Measurements from ENCODE around the gene SAMD14.

The SAMD14 gene

GRCh38 chr17:50133769-50134099, 3.8 kb upstream of the SAMD14 start:
- in situ Hi-C loops (cut with MboI; ENCODE audit: low sequenced_read_pairs): no loop called here

- in situ Hi-C loops (cut with MboI; ENCODE audit: low sequenced_read_pairs): no loop called here
Measured at GRCh38 chr17:50133028-50133768, 3.2 kb upstream of the SAMD14 start.

DNA sequence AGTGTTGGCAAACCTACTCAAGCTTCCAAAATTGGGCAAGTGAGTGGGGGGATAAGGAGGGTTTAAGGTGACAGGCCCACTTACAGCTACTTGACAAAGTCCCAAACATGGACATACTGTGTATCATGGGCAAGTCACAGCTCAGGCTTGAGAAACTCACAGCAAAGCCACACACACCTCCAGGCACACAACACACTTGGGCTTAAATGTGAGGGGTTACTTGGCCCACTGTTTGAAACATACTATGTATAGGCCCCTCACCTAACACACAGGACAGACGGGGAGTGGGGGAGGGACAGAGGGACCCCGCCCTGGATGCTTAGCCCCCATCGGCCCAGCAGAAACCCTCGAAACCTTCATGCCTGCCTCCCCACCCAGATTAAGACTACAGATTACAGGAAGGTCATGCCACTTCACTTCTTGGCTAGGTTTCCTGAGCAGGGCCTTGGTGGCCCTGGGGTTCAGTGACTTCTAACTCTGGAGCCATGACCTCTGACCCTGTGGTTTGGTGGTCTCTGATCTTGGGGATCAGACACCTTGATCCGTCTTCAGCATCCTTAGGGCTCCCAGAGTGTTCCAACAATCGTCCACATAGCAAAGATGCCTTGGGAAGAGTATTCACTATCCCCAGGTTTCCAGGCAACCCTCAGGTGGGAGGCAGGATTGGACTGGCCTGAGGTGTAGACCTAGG, 2.3 kb upstream of the SAMD14 start:
- in situ Hi-C loops (cut with MboI; ENCODE audit: low sequenced_read_pairs): no loop called here

DNA sequence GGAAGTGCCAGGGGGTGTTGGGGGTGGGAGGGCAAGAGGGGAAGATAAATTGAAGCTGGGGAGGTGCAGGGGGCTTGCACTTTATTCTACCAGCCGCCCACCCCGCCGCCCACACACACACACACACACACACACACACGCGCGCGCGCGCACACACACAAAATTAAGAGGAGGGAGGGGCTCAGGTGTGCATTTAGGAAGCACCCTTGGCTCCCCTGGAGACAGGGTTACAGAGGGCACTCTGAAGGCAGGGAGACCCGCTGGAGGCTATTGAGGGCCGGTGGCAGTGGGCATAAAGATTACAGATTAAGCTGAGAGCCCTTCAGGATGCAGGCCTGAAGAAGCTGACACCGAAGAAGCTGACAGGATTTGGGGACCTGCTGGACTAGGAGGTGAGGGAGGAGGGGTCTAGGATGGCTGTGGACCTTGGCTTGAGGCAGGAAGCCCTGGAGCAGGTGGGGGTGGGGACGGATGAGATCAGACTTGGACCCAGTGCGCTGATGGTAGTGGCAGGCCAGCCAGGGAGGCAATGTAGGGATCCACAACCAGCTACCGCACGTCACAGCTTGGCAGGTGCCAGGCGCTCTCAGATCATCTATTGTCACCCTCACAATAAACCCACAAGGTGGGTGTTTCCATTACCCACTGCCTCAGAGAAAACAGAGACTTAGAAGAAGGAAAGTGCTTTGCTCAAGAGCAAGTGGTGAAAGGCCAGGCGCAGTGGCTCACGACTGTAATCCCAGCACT, 772 bp upstream of the SAMD14 start:
- in situ Hi-C loops (cut with MboI; ENCODE audit: low sequenced_read_pairs): no loop called here

- in situ Hi-C loops (cut with MboI; ENCODE audit: low sequenced_read_pairs): no loop called here
Measured at GRCh38 chr17:50129353-50129727, 620 bp downstream of the SAMD14 start.

DNA sequence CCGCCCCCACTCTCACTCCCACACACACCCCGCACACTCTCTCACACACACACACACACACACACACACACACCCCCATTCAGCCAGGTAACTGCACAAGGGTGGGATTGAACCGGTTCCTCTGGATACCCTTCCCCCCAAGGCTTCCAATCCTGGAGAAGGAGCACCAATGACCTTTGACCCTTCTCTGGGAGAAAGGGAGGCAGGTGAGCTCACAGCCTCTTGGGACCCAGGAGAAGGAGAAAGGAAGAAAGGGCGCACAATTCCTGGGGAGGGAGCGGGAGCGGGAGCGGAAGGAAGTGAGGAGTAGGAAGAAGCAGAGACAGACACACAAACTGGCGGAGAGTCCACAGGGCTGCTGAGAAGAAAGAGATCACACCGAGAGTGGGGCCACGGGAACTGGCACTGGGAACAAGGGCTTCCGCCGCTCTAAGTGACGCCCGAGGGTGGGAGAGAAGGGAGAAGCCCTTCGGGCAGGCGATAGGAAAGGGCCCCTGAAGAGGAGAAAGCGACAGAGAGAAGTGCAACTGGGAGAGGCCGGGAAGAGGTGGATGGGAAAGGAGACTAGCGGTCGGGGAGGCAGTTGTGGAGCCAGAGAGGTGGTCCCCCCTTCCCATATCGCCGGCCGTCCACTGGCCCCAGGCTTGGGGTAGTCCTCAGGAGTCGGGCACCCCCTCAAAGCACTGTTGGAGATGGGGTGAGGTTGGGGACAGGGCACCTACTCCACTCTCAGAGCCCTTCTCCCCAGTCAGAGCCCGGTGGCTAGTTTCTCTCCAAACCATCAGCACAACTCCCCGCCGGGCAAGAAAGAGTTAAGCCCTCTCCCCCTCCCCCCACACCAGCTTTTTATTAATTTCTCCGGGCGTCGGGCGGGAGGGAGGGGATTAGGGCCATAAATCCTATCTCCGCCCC, 1.3 kb downstream of the SAMD14 start:
- in situ Hi-C loops (cut with MboI; ENCODE audit: low sequenced_read_pairs): no loop called here

DNA sequence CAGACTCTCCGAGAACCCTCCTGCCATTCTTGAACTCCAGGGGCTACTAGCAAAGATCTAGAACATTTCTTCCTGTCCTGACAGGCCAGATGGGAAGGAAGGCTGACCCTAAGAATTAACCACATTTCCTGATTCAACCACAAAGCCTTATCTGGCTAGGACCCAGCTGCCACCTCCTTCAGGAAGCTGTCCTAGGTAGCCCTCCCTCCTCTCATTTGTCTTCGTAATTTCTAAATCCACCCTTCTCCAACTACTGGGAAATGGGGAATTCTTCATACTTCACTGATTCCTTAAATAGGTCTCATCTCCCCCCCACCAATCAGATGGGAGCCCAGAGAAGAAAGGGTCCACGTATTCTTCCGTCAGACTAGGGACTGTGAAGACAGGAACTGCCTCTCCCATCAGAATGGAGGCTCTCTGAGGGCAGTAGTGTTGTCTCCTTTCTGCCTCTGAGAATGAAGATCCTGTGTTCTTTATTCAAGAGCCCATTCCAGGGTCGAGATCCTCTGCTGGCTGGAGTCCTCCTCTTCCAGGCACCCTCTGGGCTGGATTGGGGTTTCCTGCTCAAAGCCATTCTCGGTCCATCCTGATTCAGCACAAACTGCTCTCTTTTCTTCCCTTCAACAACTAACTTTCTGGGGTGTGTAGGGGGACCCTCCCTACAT, 2.1 kb downstream of the SAMD14 start:
- in situ Hi-C loops (cut with MboI; ENCODE audit: low sequenced_read_pairs): no loop called here

GRCh38 chr17:50125420-50125997, 4.5 kb downstream of the SAMD14 start:
- in situ Hi-C loops (cut with MboI; ENCODE audit: low sequenced_read_pairs): no loop called here

DNA sequence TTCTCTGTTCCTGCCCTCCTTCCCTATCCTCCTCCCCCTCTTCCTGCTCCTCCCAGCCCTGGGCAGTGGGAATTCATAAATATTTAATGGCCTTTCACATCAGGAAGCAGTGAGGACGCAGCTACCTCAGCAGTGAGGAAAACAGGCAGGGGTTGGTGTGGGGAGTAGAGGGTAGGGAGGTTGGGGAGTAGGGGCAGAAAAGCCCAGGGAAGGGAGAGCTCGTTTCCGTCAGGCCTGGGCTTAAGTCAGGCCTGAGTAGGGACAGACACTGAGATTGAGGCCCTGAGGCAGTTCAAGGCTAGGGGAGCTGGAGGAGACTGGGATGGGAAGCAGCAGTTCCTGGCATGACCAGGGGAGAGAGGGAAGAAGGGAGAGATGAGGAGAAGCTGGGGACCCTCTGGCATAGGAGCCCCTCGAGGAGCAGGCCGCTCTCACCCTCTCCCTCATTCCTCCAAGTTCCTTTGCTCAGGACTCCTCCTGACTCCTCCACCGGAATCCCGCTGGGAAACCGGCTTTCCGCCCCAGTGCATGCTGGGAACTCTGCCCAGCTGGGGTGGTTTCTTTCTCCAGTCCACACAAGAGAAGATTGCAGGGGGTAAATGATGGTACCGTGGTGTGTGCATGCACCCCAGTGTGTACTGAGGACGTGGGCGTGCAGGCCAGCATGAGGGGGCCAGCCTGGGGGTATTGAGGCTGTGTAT, 6.2 kb downstream of the SAMD14 start:
- in situ Hi-C loops (cut with MboI; ENCODE audit: low sequenced_read_pairs): no loop called here

DNA sequence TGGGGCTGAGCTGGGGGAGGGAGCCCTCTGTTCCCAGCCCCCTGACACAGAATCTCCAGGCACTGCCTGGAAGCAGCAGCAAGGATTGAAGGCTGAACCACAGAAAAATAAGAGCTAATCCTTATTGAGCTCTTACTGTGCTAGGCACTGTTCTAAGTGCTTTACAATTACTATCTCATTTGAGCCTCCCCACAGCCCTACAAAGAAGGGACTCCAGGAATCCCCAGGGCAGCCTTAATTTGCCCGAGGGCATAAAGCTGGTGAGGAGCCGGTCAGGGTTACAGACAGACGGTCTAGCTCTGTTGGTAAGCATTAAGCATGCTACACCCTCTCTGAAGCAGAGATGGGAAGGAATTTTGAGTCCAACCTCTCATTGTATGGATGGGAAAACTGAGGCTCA, 7.0 kb downstream of the SAMD14 start:
- in situ Hi-C loops (cut with MboI; ENCODE audit: low sequenced_read_pairs): no loop called here

GRCh38 chr17:50120475-50121253, 9.3 kb downstream of the SAMD14 start:
- in situ Hi-C loops (cut with MboI; ENCODE audit: low sequenced_read_pairs): no loop called here

GRCh38 chr17:50118828-50119218, 11.1 kb downstream of the SAMD14 start:
- in situ Hi-C loops (cut with MboI; ENCODE audit: low sequenced_read_pairs): no loop called here

- in situ Hi-C loops (cut with MboI; ENCODE audit: low sequenced_read_pairs): no loop called here
Measured at GRCh38 chr17:50118076-50118827, 11.7 kb downstream of the SAMD14 start.

DNA sequence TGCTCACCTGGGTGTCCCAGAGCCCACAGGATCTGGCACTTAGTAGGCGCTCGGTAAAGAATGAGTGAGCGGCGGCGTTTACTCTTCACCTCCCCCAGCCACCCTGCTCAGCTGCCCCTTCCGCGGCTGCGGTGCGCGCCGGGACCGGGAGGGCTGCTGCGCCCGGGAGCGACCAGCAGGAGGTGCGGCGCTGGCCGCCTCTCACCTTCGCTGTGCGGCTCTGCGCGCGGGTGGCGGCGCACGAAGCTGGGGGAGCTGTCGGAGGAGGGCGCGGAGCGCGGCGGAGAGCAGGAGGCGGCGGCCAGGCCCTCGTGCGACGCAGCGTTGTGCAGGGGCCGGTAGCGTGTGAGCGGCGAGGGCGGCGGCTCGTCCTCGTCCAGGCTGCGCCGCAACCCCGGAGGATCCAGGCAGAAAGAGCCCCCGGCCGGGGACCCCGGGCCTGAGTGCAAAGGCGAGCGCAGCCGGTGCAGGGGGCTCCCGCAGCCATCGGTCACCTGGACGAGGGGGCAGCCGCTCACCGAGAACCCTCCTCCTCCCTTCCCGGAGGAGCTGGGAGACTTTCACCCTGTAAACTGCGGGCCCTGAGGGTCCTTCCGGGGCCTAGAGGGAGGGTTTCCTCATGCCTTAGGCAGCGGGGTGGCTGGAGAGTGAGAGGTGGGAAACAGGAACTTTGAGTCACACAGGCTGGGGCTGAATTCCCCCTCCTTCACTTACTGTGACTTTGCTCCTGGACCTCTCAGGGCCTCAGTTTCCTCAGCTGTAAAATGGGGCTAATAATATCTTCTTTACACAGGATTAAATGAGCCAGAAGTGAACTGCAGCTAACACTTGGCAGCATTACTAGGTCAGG, 12.5 kb downstream of the SAMD14 start:
- in situ Hi-C loops (cut with MboI; ENCODE audit: low sequenced_read_pairs): no loop called here

DNA sequence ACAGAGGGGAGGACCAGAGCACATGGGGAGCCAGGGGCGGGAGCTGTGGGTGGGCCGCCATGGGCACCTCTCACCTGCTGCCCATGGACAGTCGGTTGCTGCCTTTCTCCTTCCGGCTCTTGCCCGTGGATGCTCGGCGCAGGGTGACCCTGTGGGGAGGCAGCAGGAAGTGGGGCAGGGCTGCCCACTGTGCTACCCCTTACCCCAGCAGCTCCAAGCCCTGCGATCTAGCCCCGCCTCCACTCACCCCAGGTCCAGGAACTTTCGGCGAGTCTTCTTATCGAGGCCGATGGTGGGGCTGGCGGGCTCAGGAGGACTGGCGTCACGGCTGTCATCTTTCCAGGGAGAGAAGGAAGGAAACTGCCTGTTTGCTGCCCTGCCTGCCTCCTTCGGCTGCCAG, 14.2 kb downstream of the SAMD14 start:
- in situ Hi-C loops (cut with MboI; ENCODE audit: low sequenced_read_pairs): no loop called here

GRCh38 chr17:50114849-50115357, 15.1 kb downstream of the SAMD14 start:
- in situ Hi-C loops (cut with MboI; ENCODE audit: low sequenced_read_pairs): no loop called here

GRCh38 chr17:50114401-50114800, 15.6 kb downstream of the SAMD14 start:
- in situ Hi-C loops (cut with MboI; ENCODE audit: low sequenced_read_pairs): no loop called here
